ENCODE data around the gene VAPA.

DNA sequence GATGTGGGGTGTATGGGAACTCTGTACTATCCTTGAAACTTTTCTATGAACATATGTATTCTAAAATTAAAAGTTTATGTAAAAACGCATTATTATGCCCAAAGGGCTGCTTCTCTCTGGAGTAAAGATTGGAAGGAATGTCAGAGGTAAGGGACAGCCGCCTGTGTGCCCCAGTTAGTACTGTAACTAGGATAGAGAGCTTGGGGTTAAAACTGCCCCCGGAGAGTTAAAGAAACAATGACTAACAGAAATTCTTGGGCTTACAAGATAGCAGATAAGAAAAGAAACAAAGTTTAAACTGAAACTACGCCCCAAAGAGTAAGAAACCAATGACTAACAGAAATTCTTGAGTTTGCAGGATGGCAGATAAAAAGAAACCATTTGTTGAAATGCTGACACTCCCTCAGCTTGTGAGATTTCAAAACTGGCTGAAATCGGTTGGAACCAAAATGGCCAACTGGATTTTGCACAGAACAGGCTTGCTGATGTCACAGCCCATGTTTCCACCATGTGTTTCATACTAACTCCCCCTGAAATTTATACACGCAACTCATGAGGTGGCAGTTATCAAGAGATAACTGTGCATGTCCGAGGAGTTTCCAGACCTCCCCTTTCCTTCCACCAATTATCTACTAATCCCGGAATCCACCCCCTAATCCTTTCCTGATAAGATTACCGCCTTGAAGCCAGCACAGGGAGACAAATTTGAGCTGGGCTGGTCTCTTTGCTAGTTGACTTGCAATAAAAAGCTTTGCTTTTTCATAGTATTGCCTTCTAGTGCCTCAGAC is 36.8 kb upstream of the VAPA start:
- TF ChIP-seq EZH2phosphoT487 (IDR thresholded peaks at IDR 0.05; ENCODE audit: low read depth) (no peak), CTCF (IDR thresholded peaks at IDR 0.05; ENCODE audit: low read depth, low read length) (no peak)
